Left renal pelvis (tissue), 4 donors: ENCODE measurements around the gene DLGAP1. TPM values are rescaled to one million over a fixed set of nuclear protein-coding genes. Genes with fewer than 3 reads are reported as not detected.
A peak's percentile ranks its signal among the peaks of the same experiment; 100 is the strongest.
"Not testable (repeated sequence)": the region's sequence is repeated elsewhere in the genome, so short reads cannot be mapped to it uniquely, and the experiment has no call there.

Experiments
- DNase-seq, 4 donors: peaks; one replicate each; pipeline ENCODE4 v3.0.0-alpha.2; 2013; ENCODE audit warnings: low read depth in 4 of 4, low spot score in 3 of 4
- polyA plus RNA-seq, 4 donors: library from polyadenylated mRNA; unstranded; fragments of 120-200 nt; gene quantifications; one replicate each; pipeline ENCODE4 v1.2.1, GENCODE V29; 2013; ENCODE audit not compliant: insufficient read length in 4 of 4

DLGAP1 gene
- polyA plus RNA-seq, 4 donors: 4.1 to 6.8 (median 4.5) TPM

GRCh38 chr18:4394700-4395099 lies 60.4 kb downstream of the DLGAP1 start:
- no peak for DNase-seq

- DNase-seq: no peak
Measured at GRCh38 chr18:4391859-4392258, 63.2 kb downstream of the DLGAP1 start.

- no peak for DNase-seq
Measured at GRCh38 chr18:4385876-4386275, 69.2 kb downstream of the DLGAP1 start.

- no peak for DNase-seq
Measured at GRCh38 chr18:4384932-4385331, 70.2 kb downstream of the DLGAP1 start.

- DNase-seq: no peak
Measured at GRCh38 chr18:4374564-4374963, 80.5 kb downstream of the DLGAP1 start.

- DNase-seq: no peak
Measured at GRCh38 chr18:4369705-4370104, 85.4 kb downstream of the DLGAP1 start.

GRCh38 chr18:4360221-4360715 lies 94.8 kb downstream of the DLGAP1 start:
- DNase-seq: no peak

- DNase-seq: no peak
Measured at GRCh38 chr18:4358618-4359017, 96.5 kb downstream of the DLGAP1 start.

- no peak for DNase-seq
Measured at GRCh38 chr18:4357579-4357978, 97.5 kb downstream of the DLGAP1 start.

GRCh38 chr18:4356929-4357328 lies 98.2 kb downstream of the DLGAP1 start:
- DNase-seq: no peak

GRCh38 chr18:4353853-4354418 lies 101.2 kb downstream of the DLGAP1 start:
- DNase-seq: no peak

- peak in 3 of 4 donors; percentile 5 to 41 (median 19) for DNase-seq
Measured at GRCh38 chr18:4352746-4353551, 102.2 kb downstream of the DLGAP1 start.

GRCh38 chr18:4351005-4351404 lies 104.1 kb downstream of the DLGAP1 start:
- DNase-seq: no peak

- DNase-seq: no peak
Measured at GRCh38 chr18:4335386-4335785, 119.7 kb downstream of the DLGAP1 start.

- DNase-seq: no peak
Measured at GRCh38 chr18:4333043-4333442, 122.1 kb downstream of the DLGAP1 start.

GRCh38 chr18:4319738-4320677 lies 135.1 kb downstream of the DLGAP1 start:
- DNase-seq: peak in 2 of 4 donors; percentile 3 to 6

GRCh38 chr18:4318311-4318710 lies 136.8 kb downstream of the DLGAP1 start:
- DNase-seq: no peak

- DNase-seq: not testable (repeated sequence)
Measured at GRCh38 chr18:4311945-4312344, 143.2 kb downstream of the DLGAP1 start.

GRCh38 chr18:4311136-4311535 lies 144.0 kb downstream of the DLGAP1 start:
- DNase-seq: no peak

- DNase-seq: no peak
Measured at GRCh38 chr18:4309227-4309626, 145.9 kb downstream of the DLGAP1 start.

- DNase-seq: no peak
Measured at GRCh38 chr18:4308576-4308975, 146.5 kb downstream of the DLGAP1 start.
